Loucy (cell line): ENCODE data around the gene CYTIP.

Experiments used
- H2AFZ ChIP-seq: fragments of 200-600 bp; sonication (generic); 2 replicates; pipeline ENCODE4 v1.6.0; 2016; ENCODE audit warnings: antibody characterized with exemption, mild to moderate bottlenecking, low read length, moderate library complexity
- H3F3A ChIP-seq: fragments of 200-600 bp; 2 replicates; pipeline ENCODE4 v1.6.0; 2016; ENCODE audit warnings: antibody characterized with exemption, low read depth, mild to moderate bottlenecking
- H3K27me3 ChIP-seq: fragments of 200-600 bp; sonication (generic); 2 replicates; pipeline ENCODE4 v1.6.1; 2014; ENCODE audit warnings: low read length, mild to moderate bottlenecking; ENCODE audit not compliant: insufficient read depth, poor library complexity, severe bottlenecking
- H3K36me3 ChIP-seq: fragments of 200-600 bp; sonication (generic); 2 replicates; pipeline ENCODE4 v1.6.1; 2016; ENCODE audit warnings: low read length; ENCODE audit not compliant: insufficient read depth
- H3K4me1 ChIP-seq: fragments of 200-600 bp; sonication (generic); 2 replicates; pipeline ENCODE4 v1.5.1; 2014; ENCODE audit warnings: low read length, mild to moderate bottlenecking; ENCODE audit not compliant: insufficient read depth, poor library complexity, severe bottlenecking
- H3K4me2 ChIP-seq: fragments of 200-600 bp; sonication (generic); 2 replicates; pipeline ENCODE4 v1.6.0; 2014; ENCODE audit warnings: antibody characterized with exemption, low read length, low read depth, mild to moderate bottlenecking; ENCODE audit not compliant: poor library complexity, severe bottlenecking
- H3K4me3 ChIP-seq: fragments of 200-600 bp; sonication (generic); 2 replicates; pipeline ENCODE4 v1.5.1; 2014; ENCODE audit warnings: low read length, mild to moderate bottlenecking, mixed read lengths; ENCODE audit not compliant: poor library complexity, severe bottlenecking
- H3K79me2 ChIP-seq: fragments of 200-600 bp; sonication (generic); 2 replicates; pipeline ENCODE4 v1.6.1; 2014; ENCODE audit warnings: low read length; ENCODE audit not compliant: insufficient read depth
- H3K9ac ChIP-seq: fragments of 200-600 bp; sonication (generic); 2 replicates; pipeline ENCODE4 v1.6.0; 2014; ENCODE audit warnings: mild to moderate bottlenecking, low read depth, low read length, moderate library complexity; ENCODE audit not compliant: poor library complexity, severe bottlenecking
- H3K9me2 ChIP-seq: fragments of 200-600 bp; sonication (generic); replicated peaks from 2 replicates; pipeline ENCODE4 v1.6.1; 2016; ENCODE audit warnings: low read depth, low read length, mixed read lengths
- H3K9me3 ChIP-seq: fragments of 200-600 bp; sonication (generic); 2 replicates; pipeline ENCODE4 v1.6.1; 2014; ENCODE audit warnings: mild to moderate bottlenecking, antibody characterized with exemption, low read length, low read depth; ENCODE audit not compliant: insufficient read depth
- H4K20me1 ChIP-seq: fragments of 200-600 bp; sonication (generic); 2 replicates; pipeline ENCODE4 v1.6.0; 2014; ENCODE audit warnings: antibody characterized with exemption, low read length, mild to moderate bottlenecking; ENCODE audit not compliant: insufficient read depth, poor library complexity, severe bottlenecking
- EZH2phosphoT487 ChIP-seq: fragments of 200-600 bp; IDR thresholded peaks from 2 replicates; pipeline ENCODE4 v1.6.1; 2018; ENCODE audit warnings: antibody characterized with exemption, mild to moderate bottlenecking, moderate library complexity, borderline replicate concordance
- TF ChIP-seq, protein P1 (sequence below): fragments of 200-600 bp; sonication (generic); conservative IDR thresholded peaks from 2 replicates; pipeline ENCODE4 v1.5.1; 2014; ENCODE audit warnings: mild to moderate bottlenecking, antibody characterized with exemption, low read length

The CYTIP gene

DNA sequence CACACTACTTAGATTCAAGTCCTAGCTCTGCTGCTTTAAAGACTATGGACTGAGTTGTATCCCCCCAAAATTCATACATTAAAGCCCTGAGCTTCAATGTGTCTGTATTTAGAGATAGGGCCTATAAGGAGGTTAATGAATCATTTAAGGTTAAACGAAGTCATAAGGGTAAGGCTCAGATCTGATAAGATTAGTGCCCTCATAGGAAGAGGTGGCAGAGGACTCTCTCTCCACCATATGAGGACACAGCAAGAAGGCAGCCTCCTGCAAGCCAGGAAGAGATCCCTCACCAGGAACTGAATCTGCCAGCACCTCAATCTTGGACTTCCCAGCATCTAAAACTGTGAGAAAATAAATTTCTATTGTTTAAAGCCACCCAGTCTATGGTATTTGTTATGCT is 3.1 kb upstream of the CYTIP start:
- Histone ChIP-seq H3K4me2 (no peak overlapping the region), H3K36me3 (no peaks in the 10 kb centered on the region), H3F3A (no peaks in the 10 kb centered on the region), H2AFZ (no peak overlapping the region), H3K9ac (no peak overlapping the region), H3K9me2 (no peaks in the 10 kb centered on the region), H3K27me3 (no peaks in the 10 kb centered on the region), H3K79me2 (no peaks in the 10 kb centered on the region), H3K4me3 (no peak overlapping the region), H3K4me1 (no peaks in the 10 kb centered on the region), H4K20me1 (no peaks in the 10 kb centered on the region), H3K9me3 (no peaks in the 10 kb centered on the region)
- TF ChIP-seq EZH2phosphoT487, result no peak
- TF ChIP-seq, protein P1, sequence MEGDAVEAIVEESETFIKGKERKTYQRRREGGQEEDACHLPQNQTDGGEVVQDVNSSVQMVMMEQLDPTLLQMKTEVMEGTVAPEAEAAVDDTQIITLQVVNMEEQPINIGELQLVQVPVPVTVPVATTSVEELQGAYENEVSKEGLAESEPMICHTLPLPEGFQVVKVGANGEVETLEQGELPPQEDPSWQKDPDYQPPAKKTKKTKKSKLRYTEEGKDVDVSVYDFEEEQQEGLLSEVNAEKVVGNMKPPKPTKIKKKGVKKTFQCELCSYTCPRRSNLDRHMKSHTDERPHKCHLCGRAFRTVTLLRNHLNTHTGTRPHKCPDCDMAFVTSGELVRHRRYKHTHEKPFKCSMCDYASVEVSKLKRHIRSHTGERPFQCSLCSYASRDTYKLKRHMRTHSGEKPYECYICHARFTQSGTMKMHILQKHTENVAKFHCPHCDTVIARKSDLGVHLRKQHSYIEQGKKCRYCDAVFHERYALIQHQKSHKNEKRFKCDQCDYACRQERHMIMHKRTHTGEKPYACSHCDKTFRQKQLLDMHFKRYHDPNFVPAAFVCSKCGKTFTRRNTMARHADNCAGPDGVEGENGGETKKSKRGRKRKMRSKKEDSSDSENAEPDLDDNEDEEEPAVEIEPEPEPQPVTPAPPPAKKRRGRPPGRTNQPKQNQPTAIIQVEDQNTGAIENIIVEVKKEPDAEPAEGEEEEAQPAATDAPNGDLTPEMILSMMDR, result no peak

DNA sequence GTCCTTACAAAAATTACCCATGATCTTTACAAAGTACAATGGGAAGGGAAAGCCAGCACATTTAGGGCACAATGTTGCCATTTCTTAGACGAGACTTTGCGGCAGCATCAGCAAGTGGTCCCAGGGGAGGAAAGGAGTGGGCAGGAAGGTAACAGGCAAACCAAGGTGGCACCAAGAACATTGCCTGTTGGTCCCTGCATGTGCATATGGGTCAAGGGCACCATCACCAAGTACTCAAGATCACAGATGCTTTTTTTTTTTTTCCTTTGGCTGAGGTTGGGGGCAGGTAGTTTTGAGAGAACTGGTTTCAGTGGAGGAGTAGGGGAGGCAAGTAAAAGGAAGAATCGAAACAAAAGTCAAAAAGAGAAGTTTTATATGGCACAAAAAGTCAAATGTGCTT is 752 bp upstream of the CYTIP start:
- Histone ChIP-seq H3K9ac (no peak overlapping the region), H3K36me3 (no peaks in the 10 kb centered on the region), H3K9me3 (no peaks in the 10 kb centered on the region), H4K20me1 (no peaks in the 10 kb centered on the region), H3K4me2 (no peak overlapping the region), H3K4me3 (no peak overlapping the region), H3K4me1 (no peaks in the 10 kb centered on the region), H2AFZ (no peak overlapping the region), H3K79me2 (no peaks in the 10 kb centered on the region), H3K9me2 (no peaks in the 10 kb centered on the region), H3F3A (no peaks in the 10 kb centered on the region), H3K27me3 (no peaks in the 10 kb centered on the region)
- TF ChIP-seq, protein P1, result no peak
- TF ChIP-seq EZH2phosphoT487, result no peak

DNA sequence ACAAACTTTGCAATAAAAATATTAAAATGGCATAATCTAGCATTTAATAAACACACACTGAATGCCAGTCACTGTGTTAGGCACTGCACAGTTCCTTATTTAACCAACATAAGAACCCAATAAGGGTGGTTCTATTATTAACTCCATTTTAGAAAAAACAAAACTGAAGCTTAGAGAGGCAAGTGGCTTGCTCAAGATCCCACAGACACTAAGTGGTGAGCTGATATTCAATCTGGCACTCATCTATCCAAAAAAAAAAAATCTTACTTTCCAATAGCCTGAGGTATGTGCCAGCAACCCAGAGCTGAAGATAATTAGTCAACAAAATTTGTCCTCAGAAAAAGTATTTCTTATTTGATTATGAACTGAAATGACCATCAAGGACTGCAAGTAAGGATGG is 799 bp downstream of the CYTIP start:
- Histone ChIP-seq H3K9ac (no peak overlapping the region), H3K79me2 (no peaks in the 10 kb centered on the region), H3K27me3 (no peaks in the 10 kb centered on the region), H3K4me3 (no peak overlapping the region), H3K36me3 (no peaks in the 10 kb centered on the region), H3K4me1 (no peaks in the 10 kb centered on the region), H3F3A (no peaks in the 10 kb centered on the region), H4K20me1 (no peaks in the 10 kb centered on the region), H3K9me3 (no peaks in the 10 kb centered on the region), H2AFZ (no peak overlapping the region), H3K9me2 (no peaks in the 10 kb centered on the region), H3K4me2 (no peak overlapping the region)
- TF ChIP-seq EZH2phosphoT487, result no peak
- TF ChIP-seq, protein P1, result no peak
